Small intestine (tissue), 7 donors: ENCODE data around the gene CIB4. TPM values are rescaled to one million over a fixed set of nuclear protein-coding genes. Genes with fewer than 3 reads are reported as not detected.

Experiments
- DNase-seq, 2 donors: peaks; one replicate each; pipeline versions ENCODE4 v3.0.0 to v3.0.0-alpha.2; 2013
- FAIRE-seq: peaks from 2 replicates; lab custom pipeline; 2012; peaks lifted over from hg19 to GRCh38; lab: Jason Lieb, UNC
- H3K27ac ChIP-seq, 3 donors: one replicate each; pipeline ENCODE4 v1.5.1; 2013; ENCODE audit warnings: low read length in 2 of 3, mild to moderate bottlenecking in 2 of 3, control low read depth in 1 of 3, inconsistent platforms in 1 of 3, low read depth in 1 of 3, moderate library complexity in 1 of 3
- H3K27me3 ChIP-seq, 3 donors: one replicate each; pipeline ENCODE4 v1.6.1; 2013; ENCODE audit warnings: low read length in 3 of 3, inconsistent platforms in 1 of 3; ENCODE audit not compliant: control insufficient read depth in 3 of 3, insufficient read depth in 3 of 3
- H3K36me3 ChIP-seq, 3 donors: one replicate each; pipeline ENCODE4 v1.6.1; 2013; ENCODE audit warnings: low read length in 3 of 3, inconsistent platforms in 1 of 3, low read depth in 1 of 3, mild to moderate bottlenecking in 1 of 3, moderate library complexity in 1 of 3; ENCODE audit not compliant: control insufficient read depth in 3 of 3, insufficient read depth in 2 of 3
- H3K4me1 ChIP-seq, 3 donors: one replicate each; pipeline ENCODE4 v1.6.1; 2013; ENCODE audit warnings: low read length in 2 of 3, inconsistent platforms in 1 of 3, low read depth in 1 of 3, mild to moderate bottlenecking in 1 of 3, moderate library complexity in 1 of 3; ENCODE audit not compliant: control insufficient read depth in 3 of 3, insufficient read depth in 2 of 3
- H3K4me3 ChIP-seq, 3 donors: one replicate each; pipeline ENCODE4 v1.5.1; 2013; ENCODE audit warnings: low read length in 3 of 3, control low read depth in 1 of 3, inconsistent platforms in 1 of 3, low read depth in 1 of 3, mild to moderate bottlenecking in 1 of 3, moderate library complexity in 1 of 3
- H3K9me3 ChIP-seq, 2 donors: one replicate each; pipeline ENCODE4 v1.6.1; 2013; ENCODE audit warnings: low read depth in 1 of 2, low read length in 1 of 2; ENCODE audit not compliant: control insufficient read depth in 2 of 2, insufficient read depth in 1 of 2
- WGBS, 3 donors: extraction: QIAGEN DNeasy Blood & Tissue Kit; methylation state at CpG; one replicate each; pipeline ENCODE4 v1.1.7; 2013; 5-methylcytosine and 5-hydroxymethylcytosine counted together
- polyA plus RNA-seq, 4 donors: library from polyadenylated mRNA; stranded (reverse) in 3 of 4; unstranded in 1 of 4; fragments of 200-250 nt in 3 of 4; fragments of 120-200 nt in 1 of 4; gene quantifications; one replicate each; pipeline versions ENCODE4 v1.2.1 to v1.2.3, GENCODE V29; 2013
- donor health status: healthy with polysubstance abuse.
- donor health status: control.
- donor health status: control.
- donor health status: Bipolar disorder and iron deficiency.
- donor health status: healthy.

The CIB4 gene
- polyA plus RNA-seq, 4 donors: 0.15 TPM; not detected in 3

- no peak overlapping the region for H3K4me3 ChIP-seq
- peaks cover 0 to 3% of the 10 kb centered on the region in 2 donors for H3K9me3 ChIP-seq
- FAIRE-seq: no peak
- WGBS, 3 donors: 93 to 94% (median 93%) methylated on average over 10 of the region's 10 CpGs
- H3K27ac ChIP-seq: no peak overlapping the region
- peaks cover 0 to 32% (median 6%) of the 10 kb centered on the region in 3 donors for H3K4me1 ChIP-seq
- peaks cover 0 to 35% (median 0%) of the 10 kb centered on the region in 3 donors for H3K27me3 ChIP-seq
- no peak for DNase-seq
- no peaks in the 10 kb centered on the region for H3K36me3 ChIP-seq
These were observed 22.6 kb downstream of the CIB4 start for GRCh38 chr2:26618611-26619010.

GRCh38 chr2:26617588-26618083 lies 23.5 kb downstream of the CIB4 start:
- FAIRE-seq: no peak
- Histone ChIP-seq H3K27ac (no peak overlapping the region), H3K36me3 (no peaks in the 10 kb centered on the region), H3K27me3 (peaks cover 0 to 35% (median 0%) of the 10 kb centered on the region in 3 donors), H3K9me3 (peaks cover 0 to 3% of the 10 kb centered on the region in 2 donors), H3K4me3 (no peak overlapping the region), H3K4me1 (peaks cover 2 to 41% (median 6%) of the 10 kb centered on the region in 3 donors)
- WGBS, 3 donors: 82 to 90% (median 85%) methylated on average over 7 of the region's 7 CpGs
- no peak for DNase-seq

GRCh38 chr2:26616706-26617587 lies 24.2 kb downstream of the CIB4 start:
- Histone ChIP-seq H3K27ac (no peak overlapping the region), H3K9me3 (peaks cover 0 to 3% of the 10 kb centered on the region in 2 donors), H3K27me3 (peaks cover 0 to 35% (median 0%) of the 10 kb centered on the region in 3 donors), H3K36me3 (no peaks in the 10 kb centered on the region), H3K4me1 (peaks cover 4 to 45% (median 6%) of the 10 kb centered on the region in 3 donors), H3K4me3 (no peak overlapping the region)
- 59 to 71% (median 60%) methylated on average over 10 of the region's 10 CpGs for WGBS, 3 donors
- no peak for DNase-seq
- FAIRE-seq: no peak

GRCh38 chr2:26615860-26616705 lies 25.1 kb downstream of the CIB4 start:
- DNase-seq: no peak
- Histone ChIP-seq H3K36me3 (no peaks in the 10 kb centered on the region), H3K4me1 (peaks cover 6 to 46% (median 6%) of the 10 kb centered on the region in 3 donors), H3K9me3 (no peaks in the 10 kb centered on the region), H3K4me3 (no peak overlapping the region), H3K27ac (peak overlapping the region in 1 of 3 donors; percentile 23), H3K27me3 (peaks cover 0 to 29% (median 0%) of the 10 kb centered on the region in 3 donors)
- 65 to 73% (median 65%) methylated on average over 18 of the region's 18 CpGs for WGBS, 3 donors
- FAIRE-seq: no peak

GRCh38 chr2:26615336-26615859 lies 25.8 kb downstream of the CIB4 start:
- FAIRE-seq (no peak), DNase-seq (no peak)
- H3K4me3 ChIP-seq: no peak overlapping the region
- peaks cover 0 to 27% (median 0%) of the 10 kb centered on the region in 3 donors for H3K27me3 ChIP-seq
- no peaks in the 10 kb centered on the region for H3K36me3 ChIP-seq
- 61 to 89% (median 64%) methylated on average over 10 of the region's 10 CpGs for WGBS, 3 donors
- H3K4me1 ChIP-seq: peaks cover 8 to 53% (median 10%) of the 10 kb centered on the region in 3 donors
- H3K9me3 ChIP-seq: no peaks in the 10 kb centered on the region
- H3K27ac ChIP-seq: peak overlapping the region in 1 of 3 donors; percentile 23

- no peak for FAIRE-seq
- peak overlapping the region in 1 of 3 donors; percentile 11 for H3K27ac ChIP-seq
- no peaks in the 10 kb centered on the region for H3K9me3 ChIP-seq
- 72 to 92% (median 79%) methylated on average over 18 of the region's 18 CpGs for WGBS, 3 donors
- DNase-seq: no peak
- peaks cover 0 to 17% (median 0%) of the 10 kb centered on the region in 3 donors for H3K27me3 ChIP-seq
- H3K36me3 ChIP-seq: no peaks in the 10 kb centered on the region
- H3K4me1 ChIP-seq: peaks cover 14 to 61% (median 14%) of the 10 kb centered on the region in 3 donors
- H3K4me3 ChIP-seq: no peak overlapping the region
These were observed 26.7 kb downstream of the CIB4 start for GRCh38 chr2:26614216-26615138.
